Activated naive CD4-positive, alpha-beta T cell treated with anti-CD3 and anti-CD28 coated beads, Interleukin-2, amount 10 ng/mL, durations not matched to agents 7 days and 5 days (primary cell): ENCODE results near the gene CACNG7.
A peak's percentile ranks its signal among the peaks of the same experiment; 100 is the strongest.

Source experiments
- CTCF ChIA-PET: fragments of 350-600 bp; sonication (Branson Sonifier 250); formaldehyde crosslinking; loops from one replicate; lab custom pipeline; 2021; ENCODE audit warnings: antibody characterized with exemption; lab: Charles Lee
- DNase-seq: peaks from one replicate; pipeline ENCODE4 v3.0.0-alpha.2; 2020
- H3K27ac Mint-ChIP-seq: one replicate; pipeline ENCODE4 v1.8.0; 2021; ENCODE audit warnings: mild to moderate bottlenecking, moderate library complexity, mixed read lengths
- H3K27me3 Mint-ChIP-seq: one replicate; pipeline ENCODE4 v1.8.0; 2021; ENCODE audit warnings: mild to moderate bottlenecking, mixed read lengths
- H3K36me3 Mint-ChIP-seq: one replicate; pipeline ENCODE4 v1.8.0; 2021; ENCODE audit warnings: mixed read lengths
- H3K4me1 Mint-ChIP-seq: one replicate; pipeline ENCODE4 v1.8.0; 2021; ENCODE audit warnings: mixed read lengths
- H3K4me3 Mint-ChIP-seq: one replicate; pipeline ENCODE4 v1.8.0; 2021; ENCODE audit warnings: mild to moderate bottlenecking, moderate library complexity, mixed read lengths
- H3K9me3 Mint-ChIP-seq: one replicate; pipeline ENCODE4 v1.8.0; 2021; ENCODE audit warnings: mixed read lengths

Gene CACNG7

GRCh38 chr19:53982001-53982451 is 72.9 kb downstream of the CACNG7 start:
- CTCF ChIA-PET = no interaction called here
- Mint-ChIP-seq H3K4me1 (peaks cover 29% of the 10 kb centered on the region), H3K27me3 (peaks cover 52% of the 10 kb centered on the region), H3K27ac (no peak overlapping the region), H3K9me3 (peaks cover 15% of the 10 kb centered on the region), H3K4me3 (no peak overlapping the region), H3K36me3 (peaks cover 18% of the 10 kb centered on the region)
- no peak for DNase-seq

DNA sequence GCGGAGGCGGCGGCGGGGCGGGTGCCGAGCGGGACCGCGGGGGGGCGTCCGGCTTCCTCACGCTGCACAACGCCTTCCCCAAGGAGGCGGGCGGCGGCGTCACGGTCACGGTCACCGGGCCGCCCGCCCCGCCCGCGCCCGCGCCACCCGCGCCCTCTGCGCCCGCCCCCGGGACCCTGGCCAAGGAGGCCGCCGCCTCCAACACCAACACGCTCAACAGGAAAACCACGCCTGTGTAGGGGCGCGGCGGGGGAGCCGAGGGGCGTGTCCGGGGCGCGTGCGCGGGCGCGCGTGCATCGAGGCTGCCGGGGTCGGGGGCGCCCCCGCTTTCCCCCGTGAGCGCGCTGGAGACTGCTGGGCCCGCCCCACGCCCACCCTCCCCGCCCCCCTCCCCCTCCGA is 73.5 kb downstream of the CACNG7 start:
- Mint-ChIP-seq H3K4me1 (peaks cover 25% of the 10 kb centered on the region), H3K27ac (no peak overlapping the region), H3K4me3 (no peak overlapping the region), H3K36me3 (peaks cover 18% of the 10 kb centered on the region), H3K9me3 (peaks cover 12% of the 10 kb centered on the region), H3K27me3 (peaks cover 46% of the 10 kb centered on the region)
- DNase-seq = peak; percentile 28
- CTCF ChIA-PET = no interaction called here

DNA sequence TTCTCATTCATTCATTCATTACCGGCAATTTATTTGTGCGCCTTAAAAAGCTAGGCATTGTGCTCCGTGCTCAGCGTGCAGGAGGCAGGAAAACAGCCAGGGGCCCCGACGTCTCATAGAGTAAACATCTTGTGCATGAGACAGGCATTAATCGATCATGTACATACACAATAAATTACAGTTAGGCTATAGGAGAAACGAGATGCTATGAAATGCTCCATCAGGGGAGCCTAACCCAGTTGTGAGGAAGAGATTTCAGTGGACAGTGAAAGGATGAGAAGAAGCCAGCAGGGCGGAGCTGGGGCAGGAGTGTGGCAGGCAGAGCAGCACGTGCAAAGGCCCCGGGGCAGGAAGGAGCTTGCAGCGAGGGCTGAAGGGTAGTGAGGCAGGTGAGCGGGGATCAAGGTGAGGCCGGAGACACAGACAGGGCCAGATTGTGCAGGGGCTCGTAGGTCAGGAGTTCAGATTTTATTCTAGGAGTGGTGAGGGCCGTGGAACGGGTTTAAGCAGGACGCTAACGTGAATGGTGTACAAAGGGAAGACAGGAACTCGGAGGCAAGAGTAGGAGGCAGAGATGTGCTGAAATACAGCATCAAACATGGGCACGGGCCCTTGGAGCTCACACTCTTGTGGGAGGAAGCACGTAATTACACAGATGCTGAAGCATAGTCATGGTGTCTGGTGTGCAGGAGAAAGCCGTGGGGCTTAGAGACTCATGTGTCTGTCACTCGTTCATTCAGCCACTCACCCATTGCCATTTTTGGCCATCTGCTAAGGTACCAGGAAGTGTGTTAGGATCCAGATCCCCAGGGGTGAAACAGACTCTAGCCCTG is 74.6 kb downstream of the CACNG7 start:
- peaks cover 20% of the 10 kb centered on the region for H3K4me1 Mint-ChIP-seq
- CTCF ChIA-PET = no interaction called here
- H3K27ac Mint-ChIP-seq = no peak overlapping the region
- peaks cover 16% of the 10 kb centered on the region for H3K36me3 Mint-ChIP-seq
- H3K4me3 Mint-ChIP-seq = no peak overlapping the region
- no peak for DNase-seq
- H3K27me3 Mint-ChIP-seq = peaks cover 40% of the 10 kb centered on the region
- H3K9me3 Mint-ChIP-seq = peaks cover 12% of the 10 kb centered on the region

GRCh38 chr19:53985863-53986262 is 76.8 kb downstream of the CACNG7 start:
- CTCF ChIA-PET = no interaction called here
- Mint-ChIP-seq H3K27ac (no peak overlapping the region), H3K4me1 (peaks cover 5% of the 10 kb centered on the region), H3K4me3 (no peak overlapping the region), H3K9me3 (peaks cover 2% of the 10 kb centered on the region), H3K36me3 (peaks cover 3% of the 10 kb centered on the region), H3K27me3 (peaks cover 32% of the 10 kb centered on the region)
- DNase-seq = no peak

DNA sequence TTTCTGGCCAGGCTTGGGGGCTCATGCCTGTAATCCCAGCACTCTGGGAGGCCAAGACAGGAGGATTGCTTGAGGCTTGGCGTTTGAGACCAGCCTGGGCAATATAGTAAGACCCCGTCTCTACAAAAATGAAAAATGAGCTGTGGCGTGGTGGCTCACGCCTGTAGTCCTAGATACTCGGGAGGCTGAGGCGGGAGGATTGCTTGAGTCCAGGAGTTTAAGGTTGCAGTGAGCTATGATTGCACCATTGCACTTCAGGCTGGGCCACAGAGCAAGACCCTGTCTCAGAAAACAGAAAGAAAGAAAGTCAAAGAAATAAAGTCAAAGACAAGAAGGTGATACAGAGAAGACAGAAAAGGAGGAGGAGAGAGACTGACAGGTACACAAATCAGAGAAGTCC is 79.9 kb downstream of the CACNG7 start:
- no peaks in the 10 kb centered on the region for H3K4me1 Mint-ChIP-seq
- H3K27me3 Mint-ChIP-seq = peaks cover 48% of the 10 kb centered on the region
- no peak overlapping the region for H3K4me3 Mint-ChIP-seq
- no peaks in the 10 kb centered on the region for H3K36me3 Mint-ChIP-seq
- H3K27ac Mint-ChIP-seq = no peak overlapping the region
- DNase-seq = no peak
- H3K9me3 Mint-ChIP-seq = no peaks in the 10 kb centered on the region
- CTCF ChIA-PET = no interaction called here

DNA sequence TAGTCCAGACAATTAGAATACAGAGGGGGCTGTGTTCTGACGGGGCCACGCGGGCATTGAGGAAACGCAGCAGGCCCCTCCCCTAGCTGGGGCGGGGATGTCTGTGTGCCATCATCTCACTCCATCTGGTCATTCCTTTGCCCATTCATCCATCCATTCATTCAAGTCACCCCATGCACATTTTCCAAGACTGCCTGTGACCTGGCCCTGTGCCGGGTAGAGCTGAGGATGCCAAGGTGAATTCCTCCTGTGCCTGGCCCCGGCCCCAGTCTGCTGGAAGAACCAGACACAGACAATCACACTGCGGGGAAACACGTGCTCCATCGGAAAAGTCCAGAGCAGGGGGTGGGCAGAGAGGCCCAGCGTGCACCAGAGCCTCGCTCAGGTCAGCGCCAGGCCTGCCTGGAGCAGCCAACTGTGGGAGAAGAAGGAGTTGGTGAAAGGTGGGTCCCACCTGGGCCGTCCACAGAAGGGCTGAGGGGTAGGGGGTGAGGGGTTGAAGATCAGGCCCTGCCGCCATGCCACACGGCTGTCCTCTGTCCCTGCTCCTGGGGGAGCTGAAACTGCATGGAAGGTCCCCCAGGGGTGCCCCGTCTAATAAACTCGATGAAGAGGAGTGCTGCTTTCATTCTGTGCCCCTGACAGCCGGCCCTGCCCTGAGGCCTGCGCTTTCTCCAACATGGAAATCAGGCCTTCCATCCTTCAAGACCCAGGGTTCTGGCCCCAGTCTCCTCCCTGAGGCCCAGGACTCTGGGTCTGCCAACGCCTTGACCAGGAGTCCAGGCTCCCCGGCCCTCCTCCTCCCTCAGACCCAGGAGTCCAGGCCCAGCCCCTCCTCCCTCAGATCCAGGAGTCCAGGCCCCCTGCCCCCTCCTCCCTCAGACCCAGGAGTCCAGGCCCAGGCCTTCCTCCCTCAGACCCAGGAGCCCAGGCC is 80.8 kb downstream of the CACNG7 start:
- H3K36me3 Mint-ChIP-seq = no peaks in the 10 kb centered on the region
- CTCF ChIA-PET = no interaction called here
- no peak overlapping the region for H3K4me3 Mint-ChIP-seq
- H3K4me1 Mint-ChIP-seq = no peaks in the 10 kb centered on the region
- no peak overlapping the region for H3K27ac Mint-ChIP-seq
- no peak for DNase-seq
- H3K27me3 Mint-ChIP-seq = peaks cover 55% of the 10 kb centered on the region
- H3K9me3 Mint-ChIP-seq = no peaks in the 10 kb centered on the region

DNA sequence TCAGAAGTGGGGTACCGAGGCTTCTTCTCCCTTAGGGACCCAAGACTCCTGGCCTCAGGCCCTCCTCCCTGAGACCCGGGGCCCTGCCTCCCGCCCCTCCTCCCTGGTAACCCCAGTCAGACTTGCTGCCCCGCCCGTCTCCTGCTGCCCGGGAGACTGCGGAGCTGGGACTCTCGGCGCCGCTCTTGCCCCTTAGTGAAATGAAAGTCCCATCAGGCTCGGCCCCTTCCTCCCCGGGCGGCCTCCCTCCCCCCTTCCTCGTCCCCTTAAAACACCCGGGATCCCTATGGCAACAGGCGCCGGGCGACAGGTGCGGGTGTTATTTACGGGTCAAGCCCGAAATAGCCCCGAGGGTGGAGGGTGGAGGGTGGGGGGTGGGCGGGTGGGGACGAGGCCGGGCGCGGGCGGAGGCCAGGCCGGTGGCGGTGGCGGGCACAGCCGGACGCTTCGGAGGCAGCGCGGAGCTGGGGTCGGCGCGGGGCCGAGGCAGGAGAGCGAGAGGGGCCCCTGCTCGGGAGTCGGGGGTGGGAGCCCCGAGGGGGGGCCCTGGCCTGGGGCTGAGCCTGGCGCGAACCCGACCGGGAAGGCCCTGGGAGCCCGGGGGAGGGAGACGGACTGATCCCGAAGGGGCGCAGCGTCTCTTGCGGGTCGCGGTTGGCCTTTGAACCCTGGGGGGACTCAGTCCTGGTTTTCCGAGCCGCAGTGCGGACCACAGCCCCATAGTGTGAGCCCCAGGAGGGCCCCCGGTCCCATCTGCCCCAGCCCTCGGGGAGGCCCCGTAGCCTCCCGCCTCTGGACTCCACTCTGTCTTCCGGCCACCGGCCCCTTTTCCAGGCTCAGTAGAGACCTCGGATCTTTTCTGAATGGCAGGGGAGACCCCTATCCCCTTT is 82.4 kb downstream of the CACNG7 start, which contains the start of gene CACNG6:
Gene CACNG6 (plus strand): TSS at position 414 of the 890 bp plus-strand sequence. CDS start 1,241 bp downstream, outside the sequence.
- no peak within 1 kb of the TSS for H3K27ac Mint-ChIP-seq

DNA sequence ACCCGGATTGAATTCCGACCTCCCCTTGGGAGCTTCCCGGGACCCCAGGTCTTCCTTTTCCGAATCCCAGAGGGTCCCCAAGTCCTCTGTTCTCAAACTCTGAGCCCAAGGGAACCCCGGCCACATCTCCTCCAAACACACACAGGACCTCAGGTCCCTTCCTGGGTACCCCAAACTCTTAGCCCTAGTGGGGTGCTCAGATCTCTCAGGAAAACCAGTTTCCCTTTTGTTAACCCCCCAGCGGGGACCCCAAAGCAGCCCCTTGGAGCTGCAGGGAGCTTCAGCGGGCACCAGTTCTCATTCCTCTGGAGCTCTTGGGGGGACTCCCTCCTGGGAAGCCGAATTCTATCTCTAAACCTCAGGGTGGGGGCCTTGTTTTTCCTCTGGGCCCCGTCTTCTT is 83.1 kb downstream of the CACNG7 start:
- no peak overlapping the region for H3K27ac Mint-ChIP-seq
- H3K4me3 Mint-ChIP-seq = no peak overlapping the region
- CTCF ChIA-PET = no interaction called here
- H3K4me1 Mint-ChIP-seq = no peaks in the 10 kb centered on the region
- no peaks in the 10 kb centered on the region for H3K9me3 Mint-ChIP-seq
- peaks cover 63% of the 10 kb centered on the region for H3K27me3 Mint-ChIP-seq
- DNase-seq = no peak
- H3K36me3 Mint-ChIP-seq = no peaks in the 10 kb centered on the region

More for the DNA sequence above, 82.4 kb downstream of the CACNG7 start, which contains the start of gene CACNG6:
- Mint-ChIP-seq H3K9me3 (no peaks in the 10 kb centered on the region), H3K4me1 (no peaks in the 10 kb centered on the region), H3K27me3 (peaks cover 63% of the 10 kb centered on the region), H3K4me3 (no peak within 1 kb of the TSS), H3K36me3 (no peaks in the 10 kb centered on the region)
- CTCF ChIA-PET = no interaction called here
- DNase-seq = no peak

- H3K4me1 Mint-ChIP-seq = no peaks in the 10 kb centered on the region
- H3K4me3 Mint-ChIP-seq = no peak overlapping the region
- CTCF ChIA-PET = no interaction called here
- no peak overlapping the region for H3K27ac Mint-ChIP-seq
- no peak for DNase-seq
- H3K9me3 Mint-ChIP-seq = no peaks in the 10 kb centered on the region
- H3K27me3 Mint-ChIP-seq = peaks cover 63% of the 10 kb centered on the region
- H3K36me3 Mint-ChIP-seq = no peaks in the 10 kb centered on the region
Observed at GRCh38 chr19:53992815-53993214, 83.7 kb downstream of the CACNG7 start.

GRCh38 chr19:53993448-53993847 is 84.4 kb downstream of the CACNG7 start:
- Mint-ChIP-seq H3K27me3 (peaks cover 61% of the 10 kb centered on the region), H3K27ac (no peak overlapping the region), H3K4me1 (no peaks in the 10 kb centered on the region), H3K9me3 (no peaks in the 10 kb centered on the region), H3K36me3 (no peaks in the 10 kb centered on the region), H3K4me3 (no peak overlapping the region)
- no peak for DNase-seq
- CTCF ChIA-PET = no interaction called here
